ENCODE measurements around the gene ABTB1.
"Not testable (repeated sequence)": the region's sequence is repeated elsewhere in the genome, so short reads cannot be mapped to it uniquely, and the experiment has no call there.

Gene ABTB1

DNA sequence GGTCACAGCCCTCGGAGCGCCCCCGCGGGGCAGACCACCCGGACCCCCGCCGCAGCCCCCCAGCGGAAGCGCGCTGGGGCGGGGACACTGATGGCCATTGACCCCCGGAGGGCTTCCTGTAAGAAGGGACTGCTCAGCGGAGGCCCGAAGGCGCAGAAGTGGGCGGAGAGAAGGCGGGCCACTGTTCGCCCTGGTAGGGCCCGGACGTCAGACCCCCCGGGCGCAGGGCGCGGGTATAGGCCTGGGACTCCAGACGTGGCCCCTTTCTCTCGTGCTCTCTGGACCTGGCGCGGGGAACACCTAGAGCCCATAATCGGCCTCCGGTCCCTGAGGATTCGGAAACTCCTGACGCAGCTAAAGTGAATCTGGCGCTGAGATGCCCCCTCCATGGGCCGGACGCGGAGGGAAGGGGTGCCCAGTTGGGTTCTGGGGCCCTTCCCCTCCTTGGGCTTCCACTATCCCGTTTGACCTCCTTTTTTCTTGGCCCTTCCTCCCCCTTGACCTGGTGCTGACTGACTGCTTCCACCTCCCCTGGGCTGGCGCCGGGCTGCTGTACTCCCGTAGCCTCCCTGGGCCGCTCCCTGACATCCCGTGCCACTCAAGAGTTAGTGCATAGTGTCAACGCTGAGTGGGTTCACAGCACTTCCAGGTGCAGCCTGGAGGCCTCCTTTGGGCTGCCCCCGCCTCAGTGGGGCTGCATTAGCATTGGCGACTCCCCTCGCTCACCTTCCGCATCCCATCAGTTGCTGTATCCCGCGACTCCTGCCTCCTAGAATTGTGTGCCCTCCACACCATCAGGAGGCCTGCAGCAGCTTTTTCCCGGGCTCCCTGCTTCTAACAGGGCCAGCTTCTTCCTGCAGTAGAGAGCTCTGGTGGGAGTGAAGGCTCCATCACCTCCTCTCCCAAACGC is 694 bp downstream of the ABTB1 start:
- DNase-seq, result peak; percentile 51

GRCh38 chr3:127674101-127674721 is 1.5 kb downstream of the ABTB1 start:
- DNase-seq, result no peak

GRCh38 chr3:127674790-127675189 is 2.0 kb downstream of the ABTB1 start:
- DNase-seq, result no peak

GRCh38 chr3:127675651-127676391 is 3.1 kb downstream of the ABTB1 start:
- DNase-seq, result no peak

DNA sequence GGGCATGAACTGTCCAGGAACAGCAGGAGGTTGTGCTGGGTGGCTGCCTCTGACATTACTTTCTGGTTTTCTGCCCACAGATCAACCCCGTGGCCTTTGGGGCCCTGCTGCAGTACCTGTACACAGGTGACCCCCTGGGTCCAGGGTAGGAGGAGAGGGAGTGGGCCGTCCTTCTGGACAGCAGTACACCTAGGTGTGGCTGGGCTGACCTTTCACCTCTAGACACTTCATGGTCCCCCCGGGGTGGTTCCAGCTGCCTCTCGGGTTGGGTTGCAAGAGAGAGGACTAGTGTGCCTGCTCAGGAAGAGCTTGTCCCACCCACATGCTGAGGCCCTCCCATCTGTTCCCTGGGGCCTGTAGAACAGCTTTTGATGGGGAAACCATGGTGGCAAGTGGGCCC is 3.7 kb downstream of the ABTB1 start:
- DNase-seq, result no peak

DNA sequence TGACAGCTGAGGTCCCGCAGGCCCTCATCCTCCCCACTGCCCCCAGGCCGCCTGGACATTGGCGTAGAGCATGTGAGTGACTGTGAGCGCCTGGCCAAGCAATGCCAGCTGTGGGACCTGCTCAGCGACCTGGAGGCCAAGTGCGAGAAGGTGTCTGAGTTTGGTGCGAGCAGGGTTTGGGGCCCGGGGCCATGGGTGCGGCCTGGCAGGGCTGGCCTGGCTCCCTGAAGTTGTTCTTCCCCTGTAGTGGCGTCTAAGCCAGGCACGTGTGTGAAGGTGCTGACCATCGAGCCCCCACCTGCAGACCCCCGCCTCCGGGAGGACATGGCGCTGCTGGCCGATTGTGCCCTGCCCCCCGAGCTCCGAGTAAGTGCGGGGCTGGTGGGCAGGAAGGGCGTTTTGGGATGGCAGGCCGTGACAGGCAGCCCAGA is 4.2 kb downstream of the ABTB1 start:
- DNase-seq, result no peak

GRCh38 chr3:127677541-127678314 is 5.0 kb downstream of the ABTB1 start:
- no peak for DNase-seq

DNA sequence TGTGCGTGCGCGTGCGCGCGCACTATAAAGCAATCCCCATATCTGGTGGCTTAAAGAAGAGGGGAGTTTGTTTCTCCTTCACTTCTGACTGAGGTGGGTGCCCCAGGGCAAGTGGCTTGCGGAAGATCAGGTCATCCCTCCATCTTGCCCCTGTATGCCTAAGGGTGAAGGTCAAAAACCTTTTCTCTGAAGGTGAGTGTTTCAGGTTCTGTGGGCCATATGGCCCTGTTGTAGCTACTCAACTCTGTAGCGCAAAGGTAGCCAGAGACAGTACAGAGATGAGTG is 5.5 kb downstream of the ABTB1 start:
- DNase-seq, result no peak

- no peak for DNase-seq
Measured at GRCh38 chr3:127678611-127679533, 6.1 kb downstream of the ABTB1 start.

DNA sequence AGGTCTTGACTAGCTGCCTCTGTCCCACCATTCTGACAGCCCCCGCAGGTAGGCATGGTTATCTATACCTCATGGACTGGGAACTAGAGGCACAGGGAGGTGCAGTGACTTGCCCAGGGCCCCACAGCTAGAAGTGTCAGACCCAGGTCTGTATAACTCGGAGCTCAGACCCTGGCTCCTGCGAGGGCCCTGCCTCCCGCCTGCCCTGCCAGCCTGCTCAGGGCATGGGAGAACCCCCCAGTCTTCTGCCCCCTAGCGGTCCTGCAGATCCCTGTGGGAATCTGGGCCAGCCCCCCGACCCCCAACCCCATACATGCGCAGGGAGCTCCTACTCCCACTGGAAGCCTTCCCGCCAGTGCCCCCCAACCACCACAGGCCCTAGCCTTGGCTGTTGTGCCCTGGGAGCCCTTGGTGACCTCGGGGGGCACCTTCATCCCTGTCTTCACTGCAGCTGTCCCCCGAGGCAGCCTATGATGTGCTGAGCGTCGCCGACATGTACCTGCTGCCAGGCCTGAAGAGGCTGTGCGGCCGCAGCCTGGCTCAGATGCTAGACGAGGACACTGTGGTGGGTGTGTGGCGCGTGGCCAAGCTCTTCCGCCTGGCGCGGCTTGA is 6.9 kb downstream of the ABTB1 start:
- DNase-seq, result no peak

DNA sequence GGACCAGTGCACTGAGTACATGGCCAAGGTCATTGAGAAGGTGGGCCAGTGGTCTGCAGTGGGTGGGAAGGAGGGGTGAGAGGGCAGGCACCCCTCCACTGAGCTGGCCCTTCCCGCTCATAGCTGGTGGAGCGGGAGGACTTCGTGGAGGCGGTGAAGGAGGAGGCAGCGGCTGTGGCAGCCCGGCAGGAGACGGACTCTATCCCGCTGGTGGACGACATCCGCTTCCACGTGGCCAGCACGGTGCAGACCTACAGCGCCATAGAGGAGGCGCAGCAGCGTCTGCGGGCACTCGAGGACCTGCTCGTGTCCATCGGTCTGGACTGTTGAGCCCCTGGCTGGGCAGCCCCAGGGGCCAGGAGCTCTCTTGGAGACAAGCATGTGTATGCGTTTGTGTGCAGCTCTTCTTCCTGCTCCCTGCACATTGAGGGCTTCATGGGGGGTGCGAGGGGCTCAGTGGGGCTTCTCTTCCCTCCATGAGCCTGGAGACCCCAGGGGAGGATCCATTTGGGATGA is 7.5 kb downstream of the ABTB1 start:
- DNase-seq, result no peak

DNA sequence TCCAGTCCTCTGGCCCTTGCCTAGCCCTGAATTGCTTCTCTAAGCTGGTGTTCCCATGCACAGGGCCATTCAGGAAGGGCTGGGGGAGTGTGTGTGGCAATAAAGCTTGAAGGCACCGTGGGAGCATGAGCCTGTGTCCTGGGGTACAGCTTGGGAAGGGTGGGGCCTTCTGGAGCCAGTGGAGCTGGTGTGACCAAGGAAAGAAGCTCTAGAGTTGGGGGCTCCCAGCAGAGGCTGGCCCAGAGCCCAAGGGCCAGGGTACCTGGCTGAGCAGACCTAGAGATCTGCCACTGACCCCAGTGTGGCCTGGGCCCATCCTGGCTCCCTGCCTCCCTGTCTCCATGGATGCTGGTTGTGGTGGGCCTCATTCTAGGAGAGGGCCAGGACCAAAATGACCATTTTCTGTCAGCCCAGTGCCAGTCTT is 8.1 kb downstream of the ABTB1 start:
- DNase-seq, result no peak

GRCh38 chr3:127682175-127682554 is 9.4 kb downstream of the ABTB1 start:
- not testable (repeated sequence) for DNase-seq

- DNase-seq, result no peak
Measured at GRCh38 chr3:127682561-127682960, 9.8 kb downstream of the ABTB1 start.

DNA sequence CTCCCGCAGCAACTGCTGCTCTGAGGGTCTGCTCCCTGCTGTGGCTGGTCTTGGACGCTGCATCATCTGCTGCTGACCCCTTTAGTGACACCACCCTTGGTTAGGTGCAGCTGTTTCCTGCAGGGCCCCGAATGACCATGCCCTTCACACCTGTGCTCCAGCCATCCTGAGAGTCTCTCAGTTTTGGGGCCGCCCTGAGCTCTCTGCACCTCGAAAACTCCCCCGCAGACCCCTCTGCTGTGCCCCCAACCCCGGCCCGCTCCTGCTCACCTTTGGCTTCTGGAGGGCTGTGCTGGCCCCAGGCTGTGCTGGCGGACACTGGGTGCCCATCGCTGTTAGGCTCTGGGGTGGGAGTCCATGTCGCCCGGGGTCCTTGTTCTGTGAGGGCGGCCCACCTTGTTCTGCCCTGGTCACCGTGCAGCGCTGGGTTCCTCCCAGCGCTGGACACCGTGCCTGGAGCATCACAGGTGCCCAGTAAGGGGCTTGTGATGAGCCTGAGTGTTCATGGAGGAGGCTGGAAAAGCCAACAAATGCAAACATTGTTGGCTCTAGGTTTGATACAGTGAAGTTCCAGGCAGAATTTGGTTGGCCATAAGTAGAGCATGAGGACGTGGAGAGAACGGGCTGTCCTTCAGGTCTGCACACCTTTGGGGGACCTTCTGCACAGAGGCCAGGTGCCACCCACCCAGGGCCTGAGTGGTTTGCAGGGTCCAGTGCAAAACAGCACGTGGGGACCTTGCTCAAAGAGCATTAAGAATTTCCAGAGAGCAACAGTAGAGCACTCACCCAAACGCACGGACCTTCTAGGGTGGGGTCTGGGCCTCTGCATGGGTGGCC is 12.3 kb downstream of the ABTB1 start:
- no peak for DNase-seq

- no peak for DNase-seq
Measured at GRCh38 chr3:127685708-127686511, 13.2 kb downstream of the ABTB1 start.

- no peak for DNase-seq
Measured at GRCh38 chr3:127686512-127686894, 13.8 kb downstream of the ABTB1 start.

GRCh38 chr3:127687228-127687737 is 14.5 kb downstream of the ABTB1 start:
- no peak for DNase-seq

DNA sequence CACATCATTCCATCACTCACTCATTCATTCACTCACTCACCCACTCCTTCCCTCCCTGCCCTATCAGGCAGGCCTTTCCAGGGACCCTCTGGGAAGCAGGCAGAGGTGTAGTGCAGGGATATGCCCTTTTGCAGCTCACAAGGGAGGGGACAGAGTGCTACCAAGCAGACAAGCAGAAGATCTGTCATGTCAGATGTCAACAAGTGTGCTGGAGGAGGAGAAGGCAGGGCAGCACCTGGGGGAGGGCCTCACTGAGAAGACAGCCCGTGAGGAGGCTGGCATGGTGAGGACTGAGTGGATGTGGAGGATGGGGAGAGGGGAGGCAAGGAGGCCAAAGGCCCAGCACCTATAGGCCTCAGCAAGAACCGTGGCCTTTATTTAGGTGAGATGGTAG is 15.3 kb downstream of the ABTB1 start:
- DNase-seq, result no peak
